PC-9 (cell line): ENCODE results near the gene COLEC11. TPM values are rescaled to one million over a fixed set of nuclear protein-coding genes. Genes with fewer than 3 reads are reported as not detected.

ENCODE experiments used
- BruUV-seq: library from RNA; stranded (reverse); fragments of 400-500 nt; replicated peaks from 2 replicates; lab custom pipeline; 2021; lab: Mats Ljungman, UMichigan
- CTCF ChIA-PET: fragments of 300-600 bp; sonication (Branson Sonifier 250); formaldehyde crosslinking; loops from one replicate; lab custom pipeline; 2022; ENCODE audit warnings: antibody characterized with exemption; lab: Charles Lee
- POLR2A ChIA-PET: fragments of 300-600 bp; sonication (Branson Sonifier 250); formaldehyde crosslinking; loops from one replicate; lab custom pipeline; 2022; ENCODE audit warnings: antibody characterized with exemption; ENCODE audit not compliant: unreplicated experiment; lab: Charles Lee
- DNase-seq, 2 experiments: peaks; one replicate each; pipeline versions ENCODE4 v3.0.0 to v3.0.0-alpha.2; 2015 to 2022; ENCODE audit warnings: mixed read lengths in 1 of 2
- H2AFZ ChIP-seq: fragments of 200-600 bp; sonication (generic); 2 replicates; pipeline ENCODE4 v1.8.1; 2017; ENCODE audit warnings: antibody characterized with exemption
- H3F3A ChIP-seq: fragments of 200-600 bp; sonication (generic); 2 replicates; pipeline ENCODE4 v1.8.1; 2017; ENCODE audit warnings: antibody characterized with exemption, mild to moderate bottlenecking, low read depth; ENCODE audit not compliant: insufficient read depth
- H3K27ac ChIP-seq: fragments of 200-600 bp; sonication (generic); 2 replicates; pipeline ENCODE4 v1.6.1; 2016; ENCODE audit warnings: mixed run types
- H3K27me3 ChIP-seq: fragments of 200-600 bp; sonication (generic); 2 replicates; pipeline ENCODE4 v1.6.1; 2016; ENCODE audit warnings: low read depth, mixed run types; ENCODE audit not compliant: insufficient read depth
- H3K36me3 ChIP-seq: fragments of 200-600 bp; sonication (generic); 2 replicates; pipeline ENCODE4 v1.6.1; 2016; ENCODE audit warnings: low read depth, mixed run types
- H3K4me1 ChIP-seq: fragments of 200-600 bp; sonication (generic); replicated peaks from 2 replicates; pipeline ENCODE4 v1.6.1; 2016; ENCODE audit warnings: mixed run types; ENCODE audit not compliant: insufficient read depth
- H3K4me2 ChIP-seq: fragments of 200-600 bp; sonication (generic); 2 replicates; pipeline ENCODE4 v1.6.1; 2017; ENCODE audit warnings: mixed run types
- H3K4me3 ChIP-seq: fragments of 200-600 bp; sonication (generic); 2 replicates; pipeline ENCODE4 v1.6.1; 2016; ENCODE audit warnings: mixed run types
- H3K79me2 ChIP-seq: fragments of 200-600 bp; sonication (generic); 2 replicates; pipeline ENCODE4 v1.6.1; 2017; ENCODE audit warnings: low read depth, mixed run types
- H3K9me2 ChIP-seq: fragments of 200-600 bp; sonication (generic); 2 replicates; pipeline ENCODE4 v1.8.1; 2017; ENCODE audit warnings: mild to moderate bottlenecking; ENCODE audit not compliant: insufficient read depth
- H3K9me3 ChIP-seq: fragments of 200-600 bp; sonication (generic); 2 replicates; pipeline ENCODE4 v1.8.1; 2016; ENCODE audit warnings: low read depth; ENCODE audit not compliant: insufficient read depth
- H4K20me1 ChIP-seq: fragments of 200-600 bp; sonication (generic); 2 replicates; pipeline ENCODE4 v1.8.1; 2017; ENCODE audit not compliant: insufficient read depth
- CTCF ChIP-seq: fragments of 200-600 bp; sonication (generic); conservative IDR thresholded peaks from 2 replicates; pipeline ENCODE4 v1.6.1; 2017; ENCODE audit warnings: mixed run types, antibody characterized with exemption, mild to moderate bottlenecking, moderate library complexity
- EZH2 ChIP-seq: fragments of 200-600 bp; sonication (generic); IDR thresholded peaks from 2 replicates; pipeline ENCODE4 v1.8.0; 2017; ENCODE audit warnings: antibody characterized with exemption, low read depth
- intact Hi-C: fragments of 100-400 bp; cut with micrococcal nuclease; formaldehyde crosslinking; loops from one replicate; pipeline ENCODE4 v1.10.0; 2022; ENCODE audit not compliant: unreplicated experiment
- total RNA-seq: library from RNA; stranded (reverse); gene quantifications from 2 replicates; pipeline ENCODE4 v1.2.3, GENCODE V29; 2021

The COLEC11 gene
- total RNA-seq, 1 experiment from 2014 or later: 2.4 TPM

- H3K36me3 ChIP-seq: no peaks in the 10 kb centered on the region
- no peaks in the 10 kb centered on the region for H3K9me2 ChIP-seq
- no peak overlapping the region for H3K4me2 ChIP-seq
- H3K9me3 ChIP-seq: no peaks in the 10 kb centered on the region
- H3K79me2 ChIP-seq: no peaks in the 10 kb centered on the region
- no peaks in the 10 kb centered on the region for H3K4me1 ChIP-seq
- BruUV-seq: no TSS peak
- no peak for DNase-seq
- ChIA-PET CTCF (no interaction called here), POLR2A (no interaction called here)
- TF ChIP-seq EZH2 (no peak), CTCF (no peak)
- no peak overlapping the region for H2AFZ ChIP-seq
- no peak overlapping the region for H3K27ac ChIP-seq
- intact Hi-C loops: no loop called here
- H3F3A ChIP-seq: no peaks in the 10 kb centered on the region
- no peaks in the 10 kb centered on the region for H3K27me3 ChIP-seq
- no peak overlapping the region for H3K4me3 ChIP-seq
- H4K20me1 ChIP-seq: no peaks in the 10 kb centered on the region
These were observed 4.3 kb downstream of the COLEC11 start for GRCh38 chr2:3598912-3599854.

GRCh38 chr2:3600256-3600855 lies 5.4 kb downstream of the COLEC11 start:
- CTCF ChIA-PET: no interaction called here
- Histone ChIP-seq H3K4me3 (no peak overlapping the region), H3K9me2 (no peaks in the 10 kb centered on the region), H3K36me3 (no peaks in the 10 kb centered on the region), H3K4me1 (peaks cover 8% of the 10 kb centered on the region), H3F3A (peaks cover 4% of the 10 kb centered on the region; the same call in 1 of the 2 replicates), H3K79me2 (no peaks in the 10 kb centered on the region), H3K27ac (no peak overlapping the region), H3K4me2 (no peak overlapping the region), H3K9me3 (no peaks in the 10 kb centered on the region), H3K27me3 (no peaks in the 10 kb centered on the region), H2AFZ (no peak overlapping the region), H4K20me1 (no peaks in the 10 kb centered on the region)
- TF ChIP-seq CTCF (no peak), EZH2 (no peak)
- DNase-seq: no peak
- POLR2A ChIA-PET: interaction anchor here (0.6 kb wide), 1 partner anchor 18 kb away, joined by 6 read pairs; no protein-coding TSS in a partner anchor
- no TSS peak for BruUV-seq
- intact Hi-C loops: no loop called here

GRCh38 chr2:3601561-3602271 lies 6.8 kb downstream of the COLEC11 start:
- H3K36me3 ChIP-seq: no peaks in the 10 kb centered on the region
- no peak overlapping the region for H3K4me3 ChIP-seq
- H3K9me2 ChIP-seq: no peaks in the 10 kb centered on the region
- H3K79me2 ChIP-seq: peaks cover 11% of the 10 kb centered on the region
- no peaks in the 10 kb centered on the region for H4K20me1 ChIP-seq
- TF ChIP-seq CTCF: no peak
- no peak for TF ChIP-seq EZH2
- peaks cover 4% of the 10 kb centered on the region; the same call in 1 of the 2 replicates for H3F3A ChIP-seq
- BruUV-seq: no TSS peak
- POLR2A ChIA-PET: no interaction called here
- CTCF ChIA-PET: interaction anchor here (0.7 kb wide), 1 partner anchor 77 kb away, joined by 5 read pairs; no protein-coding TSS in a partner anchor
- H3K4me1 ChIP-seq: peaks cover 16% of the 10 kb centered on the region
- H3K4me2 ChIP-seq: no peak overlapping the region
- H3K9me3 ChIP-seq: no peaks in the 10 kb centered on the region
- no peaks in the 10 kb centered on the region for H3K27me3 ChIP-seq
- no peak overlapping the region for H2AFZ ChIP-seq
- no peak overlapping the region for H3K27ac ChIP-seq
- no peak for DNase-seq
- intact Hi-C loops: no loop called here
